HepG2 (cell line): ENCODE measurements around the gene HCFC1R1. TPM values are rescaled to one million over a fixed set of nuclear protein-coding genes. Genes with fewer than 3 reads are reported as not detected.

ENCODE experiments used
- CBX2 ChIP-seq, 2 experiments: fragments of 200-600 bp in 1 of 2; sonication (generic); formaldehyde crosslinking in 1 of 2; IDR thresholded peaks; 2 replicates each; pipeline versions ENCODE4 v1.7.0 to v1.8.1; 2018 to 2022; ENCODE audit warnings: low read depth in 2 of 2, low read length in 1 of 2, mild to moderate bottlenecking in 1 of 2, missing genetic modification reagents in 1 of 2
- GPBP1L1 ChIP-seq: sonication (generic); formaldehyde crosslinking; IDR thresholded peaks from 2 replicates; pipeline ENCODE4 v1.5.0; 2020; ENCODE audit warnings: mild to moderate bottlenecking, missing genetic modification reagents
- HNRNPLL ChIP-seq: fragments of 200-400 bp; formaldehyde crosslinking; IDR thresholded peaks from 2 replicates; pipeline ENCODE4 v1.6.1; 2017; ENCODE audit warnings: mild to moderate bottlenecking, low read depth, low read length; ENCODE audit not compliant: poor library complexity, severe bottlenecking
- NFE2L1 ChIP-seq: sonication (generic); formaldehyde crosslinking; IDR thresholded peaks from 2 replicates; pipeline ENCODE4 v1.4.0; 2020; ENCODE audit warnings: missing genetic modification reagents, mild to moderate bottlenecking, borderline replicate concordance
- NFYC ChIP-seq: IDR thresholded peaks from 2 replicates; pipeline ENCODE4 v1.6.1; 2016; ENCODE audit warnings: missing genetic modification reagents, missing compliant biosample characterization
- NR2F1 ChIP-seq, 2 experiments: fragments of 450-650 bp in 1 of 2; formaldehyde crosslinking in 1 of 2; IDR thresholded peaks; 2 replicates each; pipeline versions ENCODE4 v1.5.0 to v1.6.1; 2016 to 2020; ENCODE audit warnings: mild to moderate bottlenecking in 1 of 2, missing compliant biosample characterization in 1 of 2, missing genetic modification reagents in 1 of 2, moderate library complexity in 1 of 2
- PHF21A ChIP-seq: sonication (generic); formaldehyde crosslinking; IDR thresholded peaks from 2 replicates; pipeline ENCODE4 v1.5.0; 2020; ENCODE audit warnings: mild to moderate bottlenecking, missing genetic modification reagents
- RFXAP ChIP-seq: sonication (generic); formaldehyde crosslinking; IDR thresholded peaks from 2 replicates; pipeline ENCODE4 v1.4.0; 2020; ENCODE audit warnings: missing genetic modification reagents, borderline replicate concordance
- RORA ChIP-seq: sonication (generic); formaldehyde crosslinking; IDR thresholded peaks from 2 replicates; pipeline ENCODE4 v1.5.0; 2020; ENCODE audit warnings: mild to moderate bottlenecking, missing genetic modification reagents, moderate library complexity
- SIX1 ChIP-seq: sonication (generic); formaldehyde crosslinking; IDR thresholded peaks from 2 replicates; pipeline ENCODE4 v1.4.0; 2020; ENCODE audit warnings: missing genetic modification reagents, borderline replicate concordance
- SP140L ChIP-seq: sonication (generic); formaldehyde crosslinking; IDR thresholded peaks from 2 replicates; pipeline ENCODE4 v1.4.0; 2020; ENCODE audit warnings: missing genetic modification reagents, borderline replicate concordance
- SSRP1 ChIP-seq: IDR thresholded peaks from 2 replicates; pipeline ENCODE4 v1.6.1; 2016; ENCODE audit warnings: control low read depth
- ZBTB14 ChIP-seq: sonication (generic); formaldehyde crosslinking; IDR thresholded peaks from 2 replicates; pipeline ENCODE4 v1.4.0; 2020; ENCODE audit warnings: missing genetic modification reagents
- ZBTB4 ChIP-seq: sonication (generic); formaldehyde crosslinking; IDR thresholded peaks from 2 replicates; pipeline ENCODE4 v1.4.0; 2020; ENCODE audit warnings: missing genetic modification reagents, mild to moderate bottlenecking, borderline replicate concordance
- ZNF24 ChIP-seq: fragments of 450-650 bp; IDR thresholded peaks from 2 replicates; pipeline ENCODE4 v1.6.1; 2017; ENCODE audit warnings: antibody characterized with exemption, mild to moderate bottlenecking
- ZNF496 ChIP-seq: sonication (generic); formaldehyde crosslinking; IDR thresholded peaks from 2 replicates; pipeline ENCODE4 v1.8.1; 2023; ENCODE audit warnings: mild to moderate bottlenecking, moderate library complexity, missing genetic modification reagents; ENCODE audit not compliant: insufficient replicate concordance
- ZNF557 ChIP-seq: sonication (generic); formaldehyde crosslinking; IDR thresholded peaks from 2 replicates; pipeline ENCODE4 v1.4.0; 2020; ENCODE audit warnings: missing genetic modification reagents
- ZNF616 ChIP-seq: sonication (generic); formaldehyde crosslinking; IDR thresholded peaks from 2 replicates; pipeline ENCODE4 v1.5.0; 2020; ENCODE audit warnings: low read depth, mild to moderate bottlenecking, missing genetic modification reagents
- ZNF703 ChIP-seq: sonication (generic); formaldehyde crosslinking; IDR thresholded peaks from 2 replicates; pipeline ENCODE4 v1.5.1; 2020; ENCODE audit warnings: missing genetic modification reagents, mild to moderate bottlenecking, moderate library complexity, borderline replicate concordance
- ZUFSP ChIP-seq: sonication (generic); formaldehyde crosslinking; IDR thresholded peaks from 2 replicates; pipeline ENCODE4 v1.9.0; 2021; ENCODE audit warnings: missing genetic modification reagents, mild to moderate bottlenecking, borderline replicate concordance
- polyA plus RNA-seq, 8 experiments: library from polyadenylated mRNA; depleted of rRNA in 3 of 8; stranded (reverse) in 7 of 8; unstranded in 1 of 8; fragments of >200 nt; fragmentation: Illumina TruSeq in 4 of 8; extraction: Trizol in 4 of 8; gene quantifications; 2 replicates each; pipeline versions ENCODE4 v1.2.1 to v1.2.3, GENCODE V29; 2011 to 2016; ENCODE audit warnings: low read depth in 4 of 8, missing spikeins in 1 of 8, mixed read lengths in 1 of 8; ENCODE audit not compliant: insufficient read depth in 1 of 8
- total RNA-seq, 5 experiments: library from RNA; depleted of rRNA; stranded (reverse); fragments of >200 nt; fragmentation: Illumina TruSeq; extraction: Trizol; gene quantifications; 2 replicates each; pipeline ENCODE4 v1.2.3, GENCODE V29; 2016; ENCODE audit warnings: low read depth in 1 of 5

The HCFC1R1 gene
- total and polyA plus RNA-seq, 2 of the 13 experiments (the other 11 are each of a cell fraction or from before 2014, with no cell fraction given): 13.8 to 16.1 TPM

GRCh38 chr16:3020604-3021448 lies 2.9 kb downstream of the HCFC1R1 start (continued):
- TF ChIP-seq ZNF616 (CRISPR knock-in tag) (no peak), NFYC (CRISPR knock-in tag) (no peak), ZBTB14 (CRISPR knock-in tag) (no peak; the same call in 1 of the 2 replicates), ZNF557 (0 out of 2 replicates have a peak, but pooled peaks have one; percentile 51), ZBTB4 (no peak; the same call in 1 of the 2 replicates), ZUFSP (CRISPR knock-in tag) (no peak), RORA (CRISPR knock-in tag) (no peak), NFE2L1 (CRISPR knock-in tag) (0 out of 2 replicates have a peak, but pooled peaks have one; percentile 47), CBX2 (IDR thresholded peaks at IDR 0.05; ENCODE audit: low read depth, low read length) (no peak), CBX2 (CRISPR knock-in tag; IDR thresholded peaks at IDR 0.05; ENCODE audit: low read depth) (no peak), SP140L (CRISPR knock-in tag) (no peak), NR2F1 (CRISPR knock-in tag; IDR thresholded peaks at IDR 0.05) (peak; percentile 88 to 95; a peak in 3 of 4 replicates), RFXAP (CRISPR knock-in tag) (peak; percentile 54; the same call in 1 of the 2 replicates), ZNF24 (no peak), GPBP1L1 (no peak), SSRP1 (CRISPR knock-in tag) (peak; percentile 75; the same call in 1 of the 2 replicates), PHF21A (peak; percentile 79), ZNF496 (CRISPR knock-in tag) (no peak), HNRNPLL (no peak), SIX1 (peak; percentile 37; the same call in 1 of the 2 replicates), ZNF703 (CRISPR knock-in tag) (no peak)
